BE2C (cell line): ENCODE data around the gene CIB4.

Source experiments
- DNase-seq: peaks from one replicate; pipeline ENCODE4 v3.0.0-alpha.2; 2020
- H3K27me3 ChIP-seq: fragments of 250-450 bp; sonication (Bioruptor Pico); 2 replicates; pipeline ENCODE4 v1.5.1; 2020; ENCODE audit warnings: mild to moderate bottlenecking
- H3K36me3 ChIP-seq: fragments of 250-450 bp; sonication (Bioruptor Pico); 2 replicates; pipeline ENCODE4 v1.5.1; 2020; ENCODE audit warnings: mild to moderate bottlenecking
- H3K4me1 ChIP-seq: fragments of 250-450 bp; sonication (Bioruptor Pico); 2 replicates; pipeline ENCODE4 v1.5.1; 2020
- H3K4me3 ChIP-seq: 2 replicates; pipeline ENCODE4 v1.5.1; 2011; ENCODE audit warnings: low read depth, low read length
- H3K9me3 ChIP-seq: fragments of 250-450 bp; sonication (Bioruptor Pico); 2 replicates; pipeline ENCODE4 v1.5.1; 2020
- CTCF ChIP-seq: IDR thresholded peaks from 2 replicates; pipeline ENCODE4 v1.5.1; 2012; ENCODE audit warnings: mild to moderate bottlenecking, low read depth, low read length

CIB4 gene

GRCh38 chr2:26633351-26633945 is 7.7 kb downstream of the CIB4 start:
- Histone ChIP-seq H3K4me1 (peaks cover 15% of the 10 kb centered on the region), H3K27me3 (no peaks in the 10 kb centered on the region), H3K9me3 (no peaks in the 10 kb centered on the region), H3K4me3 (no peak overlapping the region), H3K36me3 (no peaks in the 10 kb centered on the region)
- TF ChIP-seq CTCF: no peak
- no peak for DNase-seq

- Histone ChIP-seq H3K4me3 (no peak overlapping the region), H3K27me3 (no peaks in the 10 kb centered on the region), H3K9me3 (no peaks in the 10 kb centered on the region), H3K36me3 (no peaks in the 10 kb centered on the region), H3K4me1 (peaks cover 15% of the 10 kb centered on the region)
- no peak for DNase-seq
- TF ChIP-seq CTCF: no peak
These were observed 8.5 kb downstream of the CIB4 start for GRCh38 chr2:26632624-26633185.

- Histone ChIP-seq H3K4me3 (no peak overlapping the region), H3K27me3 (no peaks in the 10 kb centered on the region), H3K36me3 (no peaks in the 10 kb centered on the region), H3K9me3 (no peaks in the 10 kb centered on the region), H3K4me1 (peaks cover 15% of the 10 kb centered on the region)
- no peak for DNase-seq
- no peak for TF ChIP-seq CTCF
These were observed 9.6 kb downstream of the CIB4 start for GRCh38 chr2:26631401-26632170.

GRCh38 chr2:26630669-26631360 is 10.4 kb downstream of the CIB4 start:
- DNase-seq: no peak

GRCh38 chr2:26630235-26630634 is 10.9 kb downstream of the CIB4 start:
- TF ChIP-seq CTCF: no peak
- Histone ChIP-seq H3K4me3 (no peak overlapping the region), H3K4me1 (peaks cover 3% of the 10 kb centered on the region), H3K9me3 (no peaks in the 10 kb centered on the region), H3K27me3 (no peaks in the 10 kb centered on the region), H3K36me3 (no peaks in the 10 kb centered on the region)
- DNase-seq: no peak

More at GRCh38 chr2:26630669-26631360, 10.4 kb downstream of the CIB4 start:
- Histone ChIP-seq H3K4me1 (peaks cover 9% of the 10 kb centered on the region), H3K4me3 (no peak overlapping the region), H3K36me3 (no peaks in the 10 kb centered on the region), H3K9me3 (no peaks in the 10 kb centered on the region), H3K27me3 (no peaks in the 10 kb centered on the region)
- no peak for TF ChIP-seq CTCF
